ENCODE results near the gene WDR43.

WDR43 gene

DNA sequence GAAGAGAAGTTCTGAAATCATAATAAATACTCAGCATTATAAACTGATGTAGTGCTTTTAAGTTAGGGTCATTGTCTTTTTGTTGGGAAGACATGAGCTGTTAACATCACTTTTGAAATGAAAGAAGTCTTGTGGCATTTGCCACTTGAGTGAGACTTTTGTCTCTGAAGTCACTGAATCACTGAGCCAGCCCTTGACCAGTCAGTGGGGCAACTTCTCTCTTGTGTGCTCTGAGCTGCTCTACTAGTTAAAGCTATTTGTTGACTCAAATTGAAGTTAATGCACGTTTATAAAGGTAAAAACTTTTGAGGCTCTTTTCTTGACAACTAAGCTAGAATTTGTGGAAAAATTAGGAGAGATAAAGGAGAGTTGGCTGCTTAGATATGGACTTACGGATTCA, 6.7 kb downstream of the WDR43 start:
- TF ChIP-seq, protein P1, sequence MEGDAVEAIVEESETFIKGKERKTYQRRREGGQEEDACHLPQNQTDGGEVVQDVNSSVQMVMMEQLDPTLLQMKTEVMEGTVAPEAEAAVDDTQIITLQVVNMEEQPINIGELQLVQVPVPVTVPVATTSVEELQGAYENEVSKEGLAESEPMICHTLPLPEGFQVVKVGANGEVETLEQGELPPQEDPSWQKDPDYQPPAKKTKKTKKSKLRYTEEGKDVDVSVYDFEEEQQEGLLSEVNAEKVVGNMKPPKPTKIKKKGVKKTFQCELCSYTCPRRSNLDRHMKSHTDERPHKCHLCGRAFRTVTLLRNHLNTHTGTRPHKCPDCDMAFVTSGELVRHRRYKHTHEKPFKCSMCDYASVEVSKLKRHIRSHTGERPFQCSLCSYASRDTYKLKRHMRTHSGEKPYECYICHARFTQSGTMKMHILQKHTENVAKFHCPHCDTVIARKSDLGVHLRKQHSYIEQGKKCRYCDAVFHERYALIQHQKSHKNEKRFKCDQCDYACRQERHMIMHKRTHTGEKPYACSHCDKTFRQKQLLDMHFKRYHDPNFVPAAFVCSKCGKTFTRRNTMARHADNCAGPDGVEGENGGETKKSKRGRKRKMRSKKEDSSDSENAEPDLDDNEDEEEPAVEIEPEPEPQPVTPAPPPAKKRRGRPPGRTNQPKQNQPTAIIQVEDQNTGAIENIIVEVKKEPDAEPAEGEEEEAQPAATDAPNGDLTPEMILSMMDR (conservative IDR thresholded peaks at IDR 0.05; ENCODE audit: low read depth): no peak
- H3K27ac ChIP-seq: no peak overlapping the region
- ChIA-PET POLR2A (ENCODE audit: low non-redundant PET) (no interaction called here), CTCF (interaction anchor here (0.6 kb wide), 1 partner anchor 90 kb away, joined by 6 read pairs; no protein-coding TSS in a partner anchor)
- DNase-seq (ENCODE audit: low spot score): no peak

DNA sequence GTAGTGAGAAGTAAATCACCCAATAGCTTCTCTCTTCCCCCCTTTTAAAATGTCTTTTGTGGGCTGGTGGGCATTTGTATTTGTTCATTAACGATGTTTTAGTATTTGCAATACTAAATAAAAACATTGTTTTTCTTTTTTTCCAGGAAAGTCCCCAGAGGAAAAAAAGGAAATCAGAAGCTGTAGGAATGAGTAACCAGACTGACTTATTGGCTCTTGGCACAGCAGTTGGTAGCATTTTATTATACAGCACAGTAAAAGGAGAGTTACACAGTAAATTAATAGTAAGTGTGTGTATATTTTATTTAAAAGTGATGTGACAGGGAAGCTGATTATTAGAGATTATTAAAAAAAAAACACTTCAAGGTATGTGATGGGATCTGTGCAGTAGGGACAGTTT, 7.4 kb downstream of the WDR43 start:
- TF ChIP-seq, protein P1 (conservative IDR thresholded peaks at IDR 0.05; ENCODE audit: low read depth): no peak
- no peak overlapping the region for H3K27ac ChIP-seq
- ChIA-PET POLR2A (ENCODE audit: low non-redundant PET) (no interaction called here), CTCF (interaction anchor here (0.6 kb wide), 1 partner anchor 29 kb away, joined by 3 read pairs; no protein-coding TSS in a partner anchor)
- DNase-seq (ENCODE audit: low spot score): no peak

DNA sequence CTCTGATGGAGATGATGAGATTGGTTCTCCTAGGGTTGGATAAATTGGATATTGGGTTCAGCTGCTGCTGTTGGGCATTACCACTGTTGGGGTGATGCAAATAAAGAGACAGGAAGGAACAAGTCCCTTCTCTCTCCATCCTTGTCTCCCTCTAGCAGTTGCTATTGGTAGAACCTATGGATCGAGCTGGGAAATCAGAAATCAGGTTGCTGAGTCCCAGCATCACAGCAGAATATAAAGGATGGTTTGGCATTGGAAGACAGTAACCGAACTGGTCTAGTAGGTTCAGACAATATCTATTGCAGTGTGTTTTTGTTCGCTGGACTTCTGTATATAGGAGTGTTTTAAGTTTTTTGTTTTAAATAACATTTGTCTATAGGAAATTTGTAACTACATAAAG, 8.1 kb downstream of the WDR43 start:
- no peak for DNase-seq (ENCODE audit: low spot score)
- TF ChIP-seq, protein P1 (conservative IDR thresholded peaks at IDR 0.05; ENCODE audit: low read depth): no peak
- no peak overlapping the region for H3K27ac ChIP-seq
- POLR2A ChIA-PET (ENCODE audit: low non-redundant PET): no interaction called here
- CTCF ChIA-PET: interaction anchor here (0.6 to 1.0 kb wide), 2 partner anchors 30 to 336 kb away, joined by 3 to 4 read pairs; no protein-coding TSS in a partner anchor

DNA sequence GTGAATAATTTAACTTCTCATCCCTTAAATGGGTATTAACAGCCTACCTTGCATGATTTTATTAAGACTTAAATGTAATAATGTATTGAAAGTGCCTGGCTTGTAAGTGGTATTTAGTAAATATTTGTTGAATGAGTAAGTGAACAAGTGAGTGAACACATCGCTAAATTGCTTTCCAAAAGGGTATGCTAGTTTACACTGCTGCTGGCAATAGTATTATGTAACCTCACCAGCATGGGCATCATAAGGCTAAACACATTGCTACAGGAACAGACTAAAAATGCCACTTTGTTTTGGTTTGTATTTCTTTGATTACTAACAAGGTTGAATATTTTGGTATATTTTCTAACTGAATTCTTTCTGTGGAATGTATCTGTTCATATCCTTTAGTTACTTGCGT, 9.8 kb downstream of the WDR43 start:
- POLR2A ChIA-PET (ENCODE audit: low non-redundant PET): no interaction called here
- H3K27ac ChIP-seq: no peak overlapping the region
- CTCF ChIA-PET: no interaction called here
- TF ChIP-seq, protein P1 (conservative IDR thresholded peaks at IDR 0.05; ENCODE audit: low read depth): no peak
- no peak for DNase-seq (ENCODE audit: low spot score)

DNA sequence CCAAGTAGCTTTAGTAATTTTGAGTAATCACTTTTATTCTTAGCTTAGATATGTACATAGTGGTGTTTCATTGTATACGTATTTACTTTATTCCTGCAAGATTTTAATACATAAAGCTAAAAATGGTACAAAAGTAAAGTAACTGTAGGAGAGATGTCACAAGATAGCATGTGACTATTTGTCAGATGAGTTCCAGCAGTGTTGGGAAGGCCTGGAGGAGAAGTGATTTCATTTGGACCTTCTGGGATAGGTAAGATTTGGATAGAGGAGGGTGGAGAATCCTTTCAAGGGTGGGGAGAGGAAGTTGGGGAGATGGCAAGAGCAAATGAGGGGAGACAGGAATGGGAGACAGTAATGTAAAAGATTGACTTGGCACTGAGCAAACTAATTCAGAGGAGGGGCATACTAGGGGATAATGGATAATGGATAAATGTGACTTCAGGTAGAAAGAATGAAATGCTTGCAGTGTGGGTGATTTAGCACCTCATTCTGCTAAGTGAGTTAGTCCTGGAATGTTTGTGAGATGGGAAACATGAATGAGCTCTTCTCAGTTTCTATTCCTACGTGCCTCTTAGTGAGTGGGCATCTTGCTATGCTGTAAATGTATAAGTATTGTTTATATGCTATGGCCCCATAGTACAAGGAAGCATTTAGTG, 10.5 kb downstream of the WDR43 start:
- CTCF ChIA-PET: interaction anchor here (0.6 to 1.0 kb wide), 3 partner anchors 9 to 1295 kb away, joined by 4 to 5 read pairs (median 4); no protein-coding TSS in a partner anchor
- no peak overlapping the region for H3K27ac ChIP-seq
- POLR2A ChIA-PET (ENCODE audit: low non-redundant PET): interaction anchor here (0.6 kb wide), 1 partner anchor 1418 kb away, joined by 5 read pairs; no protein-coding TSS in a partner anchor
- no peak for DNase-seq (ENCODE audit: low spot score)
- TF ChIP-seq, protein P1 (conservative IDR thresholded peaks at IDR 0.05; ENCODE audit: low read depth): no peak

DNA sequence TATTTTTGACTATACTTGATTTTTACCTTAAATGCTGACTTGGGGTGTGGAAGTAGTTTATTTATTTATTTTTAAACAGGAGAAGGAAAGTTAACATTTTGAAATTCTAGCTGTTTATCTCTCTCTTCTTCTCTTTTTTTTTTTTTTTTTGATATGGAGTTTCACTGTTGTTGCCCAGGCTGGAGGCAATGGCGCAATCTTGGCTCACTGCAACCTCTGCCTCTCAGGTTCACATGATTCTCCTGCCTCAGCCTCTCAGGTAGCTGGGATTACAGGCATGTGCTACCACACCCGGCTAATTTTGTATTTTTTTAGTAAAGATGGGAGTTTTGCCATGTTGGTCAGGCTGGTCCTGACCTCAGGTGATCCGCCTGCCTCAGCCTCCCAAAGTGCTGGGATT, 11.1 kb downstream of the WDR43 start:
- ChIA-PET POLR2A (ENCODE audit: low non-redundant PET) (no interaction called here), CTCF (interaction anchor here (0.6 to 1.0 kb wide), 3 partner anchors 10 to 1296 kb away, joined by 4 to 5 read pairs (median 5); partner anchors contain the start of gene WDR43)
- no peak overlapping the region for H3K27ac ChIP-seq
- TF ChIP-seq, protein P1 (conservative IDR thresholded peaks at IDR 0.05; ENCODE audit: low read depth): no peak
- no peak for DNase-seq (ENCODE audit: low spot score)

Measured in RWPE1 (cell line).